ENCODE measurements around the gene SAMD14. TPM values are rescaled to one million over a fixed set of nuclear protein-coding genes. Genes with fewer than 3 reads are reported as not detected.

SAMD14 gene
- total and polyA plus RNA-seq, 2 donors (not counting 1 experiment from before 2014, with no cell fraction given), result 0.13 to 0.89 TPM

DNA sequence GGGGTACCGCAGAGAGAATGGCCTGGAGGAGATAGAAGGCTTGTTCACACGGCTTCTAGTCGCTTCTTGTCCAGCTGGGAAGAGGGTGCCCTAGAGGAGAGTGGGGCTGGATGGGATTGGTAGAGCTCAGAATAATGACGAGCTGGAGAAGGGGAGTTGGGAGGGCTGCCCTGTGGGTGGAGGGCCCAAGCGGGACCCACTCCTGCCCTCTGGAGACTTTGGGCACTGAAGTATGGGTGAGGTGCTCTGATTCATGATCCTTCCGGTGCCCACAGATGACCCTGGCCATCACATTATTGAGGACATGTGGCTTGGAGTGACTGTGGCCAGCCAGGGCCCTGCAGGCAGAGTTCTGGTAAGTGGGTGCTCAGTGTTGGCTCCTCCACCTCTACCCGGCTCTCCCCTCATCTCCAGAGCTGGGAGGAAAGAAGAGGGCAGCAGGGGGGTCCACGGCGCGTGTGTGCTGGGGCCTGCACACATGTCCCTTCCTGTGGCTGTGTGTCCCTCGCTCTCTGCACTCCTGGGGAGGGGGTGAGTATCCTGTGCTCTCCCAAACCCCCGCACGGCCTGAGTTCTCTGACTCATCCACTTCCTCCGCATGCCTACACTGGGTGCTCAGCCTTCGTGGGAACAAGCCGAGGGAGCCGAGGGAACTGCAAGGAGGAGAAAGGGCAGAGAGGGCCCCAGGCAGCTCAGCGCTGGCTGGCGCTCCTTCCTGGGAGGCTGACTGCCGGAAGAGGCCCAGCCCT lies 65.5 kb downstream of the SAMD14 start:
- WGBS (ENCODE audit: insufficient coverage), result 71% methylated on average over 18 of the region's 20 CpGs

More for the DNA sequence above, 65.5 kb downstream of the SAMD14 start:
- H3K79me2 ChIP-seq (ENCODE audit: control insufficient read depth, insufficient read depth, low read length), result no peaks in the 10 kb centered on the region
- H3K9me3 ChIP-seq (ENCODE audit: control extremely low read depth in 1 of 3, control insufficient read depth in 2 of 3, insufficient read depth in 1 of 3, low read length in 2 of 3), result no peaks in the 10 kb centered on the region
- H3K4me3 ChIP-seq (ENCODE audit: control extremely low read depth in 1 of 5, extremely low read depth in 1 of 5, insufficient read depth in 1 of 5, low read depth in 2 of 5, low read length in 4 of 5), result no peak overlapping the region
- no peak overlapping the region for H3K4me2 ChIP-seq (replicated peaks; ENCODE audit: low read depth, low read length, poor library complexity, severe bottlenecking)
- H3K27ac Mint-ChIP-seq, result no peak overlapping the region
- H3K4me1 Mint-ChIP-seq, result no peaks in the 10 kb centered on the region
- H3K27me3 Mint-ChIP-seq, result peaks cover 6% of the 10 kb centered on the region
- ATAC-seq (ENCODE audit: low read depth), result no peak
- DNase-seq, result no peak
- H3K9ac ChIP-seq (ENCODE audit: low read length), result no peak overlapping the region
- CTCF ChIA-PET, result interaction anchor here (0.6 to 1.3 kb wide), 2 partner anchors 10 to 23 kb away, joined by 4 read pairs; no protein-coding TSS in a partner anchor
- peaks cover 0 to 6% of the 10 kb centered on the region in 2 donors for H3K4me1 ChIP-seq (ENCODE audit: control insufficient read depth in 2 of 2, insufficient read depth in 2 of 2, low read length in 2 of 2)
- peaks cover 0 to 15% (median 0%) of the 10 kb centered on the region in 4 experiments for H3K27me3 ChIP-seq (replicated peaks in 1 of 4; ENCODE audit: control extremely low read depth in 1 of 4, control insufficient read depth in 3 of 4, insufficient read depth in 4 of 4, low read length in 3 of 4)
- no peaks in the 10 kb centered on the region for H3K9me3 Mint-ChIP-seq (ENCODE audit: insufficient read depth)
- no peaks in the 10 kb centered on the region for H3K36me3 ChIP-seq (replicated peaks in 1 of 2; ENCODE audit: control extremely low read depth in 1 of 2, control insufficient read depth in 1 of 2, extremely low read depth in 1 of 2, insufficient read depth in 2 of 2, low read length in 1 of 2)
- POLR2A ChIA-PET, result no interaction called here
- H2AFZ ChIP-seq (ENCODE audit: insufficient read depth, low read depth, low read length, poor library complexity, severe bottlenecking), result no peak overlapping the region
- H4K20me1 ChIP-seq (ENCODE audit: control insufficient read depth, insufficient read depth, low read length, poor library complexity, severe bottlenecking), result no peaks in the 10 kb centered on the region
- intact Hi-C loops (cut with micrococcal nuclease), result no loop called here
- no peak overlapping the region for H3K4me3 Mint-ChIP-seq
- TF ChIP-seq CTCF (IDR thresholded peaks at IDR 0.05) (no peak), EZH2 (IDR thresholded peaks at IDR 0.05; ENCODE audit: borderline replicate concordance, insufficient read depth, low read depth, low read length, poor library complexity, severe bottlenecking) (no peak)
- H3K27ac ChIP-seq (ENCODE audit: low read length in 2 of 2), result no peak overlapping the region
